HCT116 (cell line): ENCODE results near the gene MDFIC. TPM values are rescaled to one million over a fixed set of nuclear protein-coding genes. Genes with fewer than 3 reads are reported as not detected.

ENCODE experiments used
- ATAC-seq: fragments of 200-7000 bp; cut with Tn5 transposase; 2 replicates; pipeline ENCODE4 v1.9.1; 2020; ENCODE audit warnings: mild to moderate bottlenecking, moderate library complexity
- BruUV-seq: library from RNA; stranded (reverse); fragments of 400-500 nt; replicated peaks from 2 replicates; lab custom pipeline; 2021; lab: Mats Ljungman, UMichigan
- CTCF ChIA-PET: fragments of 300-600 bp; sonication (Branson Sonifier 250); formaldehyde crosslinking; loops from one replicate; lab custom pipeline; 2021; ENCODE audit warnings: antibody characterized with exemption; lab: Charles Lee
- POLR2A ChIA-PET: fragments of 300-600, 350-600 bp; sonication (Branson Sonifier 250); formaldehyde crosslinking; loops from one replicate; lab custom pipeline; 2021; ENCODE audit warnings: antibody characterized with exemption; lab: Charles Lee
- RAD21 ChIA-PET, 2 experiments: fragments of 300-600 bp; sonication (Branson Sonifier 250); formaldehyde crosslinking; loops; one replicate each; lab custom pipeline; 2023; ENCODE audit warnings: low total read pairs in 2 of 2; ENCODE audit not compliant: uncharacterized antibody in 2 of 2, unreplicated experiment in 2 of 2, low non-redundant PET in 1 of 2; lab: Charles Lee
- DNase-seq: peaks from one replicate; pipeline ENCODE4 v3.0.0-alpha.2; 2010; ENCODE audit warnings: low read depth, low spot score
- H2AFZ ChIP-seq: fragments of 200-600 bp; shearing (Covaris generic), sonication (generic); 2 replicates; pipeline ENCODE4 v1.6.1; 2017; ENCODE audit warnings: low read depth, mixed run types, mixed read lengths, antibody characterized with exemption, low read length; ENCODE audit not compliant: poor library complexity, severe bottlenecking
- H3K27ac ChIP-seq: 2 replicates; pipeline ENCODE4 v1.5.1; 2012; ENCODE audit warnings: low read depth, low read length
- H3K27me3 ChIP-seq: fragments of 200-600 bp; sonication (generic); 2 replicates; pipeline ENCODE4 v1.6.1; 2016; ENCODE audit warnings: mixed run types, low read length, mixed read lengths; ENCODE audit not compliant: insufficient read depth
- H3K36me3 ChIP-seq, 2 experiments: fragments of 200-500 bp in 1 of 2; fragments of 200-600 bp in 1 of 2; sonication (Bioruptor generic) in 1 of 2; sonication (generic) in 1 of 2; 2 replicates each; pipeline versions ENCODE4 v1.5.1 to v1.6.1; 2014 to 2016; ENCODE audit warnings: low read length in 2 of 2, inconsistent platforms in 1 of 2, mixed read lengths in 1 of 2, mixed run types in 1 of 2; ENCODE audit not compliant: insufficient read depth in 2 of 2, control insufficient read depth in 1 of 2
- H3K4me1 ChIP-seq, 2 experiments: fragments of 200-600 bp in 1 of 2; sonication (generic) in 1 of 2; 2 replicates each; pipeline versions ENCODE4 v1.5.1 to v1.6.1; 2012 to 2017; ENCODE audit warnings: low read length in 2 of 2, inconsistent platforms in 1 of 2, mild to moderate bottlenecking in 1 of 2, mixed read lengths in 1 of 2, mixed run types in 1 of 2, moderate library complexity in 1 of 2; ENCODE audit not compliant: insufficient read depth in 2 of 2, control insufficient read depth in 1 of 2
- H3K4me2 ChIP-seq: fragments of 200-600 bp; sonication (generic); 2 replicates; pipeline ENCODE4 v1.6.1; 2017; ENCODE audit warnings: mixed run types, low read length, mixed read lengths
- H3K4me3 ChIP-seq, 2 experiments: fragments of 200-600 bp in 1 of 2; sonication (generic) in 1 of 2; replicated peaks in 1 of 2; 2 replicates each; pipeline ENCODE4 v1.5.1; 2011 to 2016; ENCODE audit warnings: low read length in 2 of 2, control low read depth in 1 of 2, low read depth in 1 of 2, mild to moderate bottlenecking in 1 of 2, mixed read lengths in 1 of 2, mixed run types in 1 of 2
- H3K79me2 ChIP-seq: fragments of 200-600 bp; sonication (generic); 2 replicates; pipeline ENCODE4 v1.6.1; 2017; ENCODE audit warnings: mild to moderate bottlenecking, mixed run types, low read length, moderate library complexity, mixed read lengths; ENCODE audit not compliant: insufficient read depth
- H3K9ac ChIP-seq: fragments of 200-600 bp; sonication (generic); 2 replicates; pipeline ENCODE4 v1.6.1; 2016; ENCODE audit warnings: low read length, mixed read lengths
- H3K9me2 ChIP-seq: fragments of 200-600 bp; sonication (generic), shearing (Covaris generic); 2 replicates; pipeline ENCODE4 v1.6.1; 2017; ENCODE audit warnings: mixed run types, mild to moderate bottlenecking, moderate library complexity; ENCODE audit not compliant: insufficient read depth
- H3K9me3 ChIP-seq, 2 experiments: fragments of 200-500 bp in 1 of 2; fragments of 200-600 bp in 1 of 2; sonication (Bioruptor generic) in 1 of 2; sonication (generic) in 1 of 2; 2 replicates each; pipeline ENCODE4 v1.6.1; 2014 to 2017; ENCODE audit warnings: low read length in 2 of 2, mixed read lengths in 2 of 2, inconsistent platforms in 1 of 2, low read depth in 1 of 2, mild to moderate bottlenecking in 1 of 2, mixed run types in 1 of 2, moderate library complexity in 1 of 2; ENCODE audit not compliant: control insufficient read depth in 1 of 2, insufficient read depth in 1 of 2
- H4K20me1 ChIP-seq: fragments of 200-600 bp; sonication (generic), shearing (Covaris generic); 2 replicates; pipeline ENCODE4 v1.6.1; 2017; ENCODE audit warnings: mixed run types, mild to moderate bottlenecking, moderate library complexity; ENCODE audit not compliant: insufficient read depth
- ATF3 ChIP-seq: IDR thresholded peaks from 2 replicates; pipeline ENCODE4 v1.6.1; 2012
- CBX3 ChIP-seq: IDR thresholded peaks from 2 replicates; pipeline ENCODE4 v1.6.1; 2012; ENCODE audit warnings: low read depth
- CTCF ChIP-seq, 3 experiments: fragments of 200-600 bp in 1 of 3; sonication (generic) in 1 of 3; IDR thresholded peaks in 2 of 3; conservative IDR thresholded peaks in 1 of 3; 2 replicates each; pipeline ENCODE4 v1.5.1; 2012 to 2017; ENCODE audit warnings: low read depth in 2 of 3, low read length in 2 of 3, antibody characterized with exemption in 1 of 3, borderline replicate concordance in 1 of 3, control low read depth in 1 of 3, mild to moderate bottlenecking in 1 of 3, mixed read lengths in 1 of 3, mixed run types in 1 of 3, moderate library complexity in 1 of 3; ENCODE audit not compliant: insufficient read depth in 1 of 3
- EGR1 ChIP-seq: IDR thresholded peaks from 2 replicates; pipeline ENCODE4 v1.6.1; 2012; ENCODE audit warnings: low read depth
- ELF1 ChIP-seq: IDR thresholded peaks from 2 replicates; pipeline ENCODE4 v1.6.1; 2012; ENCODE audit warnings: low read depth, borderline replicate concordance
- EZH2 ChIP-seq: fragments of 200-600 bp; sonication (generic); IDR thresholded peaks from 2 replicates; pipeline ENCODE4 v1.6.1; 2017; ENCODE audit warnings: antibody characterized with exemption, mixed run types
- EZH2phosphoT487 ChIP-seq: fragments of 200-600 bp; IDR thresholded peaks from 2 replicates; pipeline ENCODE4 v1.6.1; 2018; ENCODE audit warnings: antibody characterized with exemption, borderline replicate concordance
- JUND ChIP-seq: IDR thresholded peaks from 2 replicates; pipeline ENCODE4 v1.6.1; 2012
- MAX ChIP-seq: IDR thresholded peaks from 2 replicates; pipeline ENCODE4 v1.6.1; 2012
- POLR2A ChIP-seq: IDR thresholded peaks from 2 replicates; pipeline ENCODE4 v1.7.0; 2011; ENCODE audit warnings: borderline replicate concordance; ENCODE audit not compliant: insufficient read depth, insufficient read length; ENCODE audit errors: extremely low read depth
- POLR2AphosphoS5 ChIP-seq: IDR thresholded peaks from 2 replicates; pipeline ENCODE4 v1.6.1; 2011; ENCODE audit warnings: mild to moderate bottlenecking, low read depth, low read length, moderate library complexity
- RAD21 ChIP-seq: IDR thresholded peaks from 2 replicates; pipeline ENCODE4 v1.6.1; 2012; ENCODE audit warnings: low read depth, mild to moderate bottlenecking
- SIN3A ChIP-seq: IDR thresholded peaks from 2 replicates; pipeline ENCODE4 v1.6.1; 2012; ENCODE audit warnings: low read depth
- SP1 ChIP-seq: IDR thresholded peaks from 2 replicates; pipeline ENCODE4 v1.6.1; 2012; ENCODE audit warnings: low read depth
- SRF ChIP-seq: IDR thresholded peaks from 2 replicates; pipeline ENCODE4 v1.6.1; 2012; ENCODE audit warnings: low read depth
- TCF7L2 ChIP-seq: IDR thresholded peaks from 2 replicates; pipeline ENCODE4 v1.7.0; 2011; ENCODE audit warnings: borderline replicate concordance, inconsistent platforms; ENCODE audit not compliant: insufficient read depth, insufficient read length; ENCODE audit errors: extremely low read depth
- YY1 ChIP-seq: IDR thresholded peaks from 2 replicates; pipeline ENCODE4 v1.6.1; 2011; ENCODE audit warnings: low read length, low read depth, moderate library complexity, mild to moderate bottlenecking; ENCODE audit not compliant: insufficient replicate concordance; ENCODE audit errors: extremely low read depth
- ZFX ChIP-seq: fragments of 450-650 bp; IDR thresholded peaks from 2 replicates; pipeline ENCODE4 v1.6.1; 2017
- ZNF274 ChIP-seq: fragments of 200-500 bp; sonication (Bioruptor generic); IDR thresholded peaks from 2 replicates; pipeline ENCODE4 v1.6.1; 2014; ENCODE audit warnings: mild to moderate bottlenecking, low read depth, low read length, inconsistent platforms
- intact Hi-C: fragments of 100-400 bp; cut with micrococcal nuclease; formaldehyde crosslinking; loops from 2 replicates; pipeline ENCODE4 v1.10.0; 2022
- total RNA-seq: library from RNA; stranded (reverse); gene quantifications from one replicate; pipeline ENCODE4 v1.2.1, GENCODE V29; 2021; ENCODE audit not compliant: unreplicated experiment

Gene MDFIC
- total RNA-seq, 1 experiment from 2014 or later = 8.3 TPM

DNA sequence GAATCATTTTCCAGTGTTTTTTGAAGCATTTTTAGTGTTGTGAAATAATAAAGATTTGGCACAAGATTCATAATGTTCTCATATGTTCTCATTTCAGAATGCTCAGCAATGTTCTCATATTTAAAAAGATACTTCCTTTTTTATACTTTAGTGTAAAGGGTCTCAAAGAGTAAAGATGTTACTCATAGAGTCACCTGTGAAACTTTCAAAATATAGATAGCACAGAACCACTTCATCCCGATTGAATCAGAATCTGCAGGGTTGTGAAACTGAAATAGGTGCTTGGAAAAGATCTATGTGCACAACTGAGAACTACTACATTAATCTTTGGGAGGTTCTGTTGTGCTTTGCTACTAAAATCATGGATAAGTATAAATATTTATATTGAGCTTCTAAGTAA is 144.7 kb downstream of the MDFIC start:
- TF ChIP-seq SP1 (no peak), JUND (no peak), YY1 (no peak), EZH2 (no peak), CBX3 (no peak), ZNF274 (no peak), EZH2phosphoT487 (no peak), ZFX (no peak)
- Histone ChIP-seq H3K27me3 (no peaks in the 10 kb centered on the region), H3K79me2 (no peaks in the 10 kb centered on the region), H4K20me1 (no peaks in the 10 kb centered on the region), H3K4me2 (no peak overlapping the region), H3K9me2 (0 out of 2 replicates have a peak, but pooled peaks cover 3% of the 10 kb centered on the region), H2AFZ (no peak overlapping the region), H3K4me3 (no peak overlapping the region), H3K9me3 (no peaks in the 10 kb centered on the region), H3K27ac (no peak overlapping the region), H3K4me1 (no peaks in the 10 kb centered on the region), H3K36me3 (no peaks in the 10 kb centered on the region), H3K9ac (no peak overlapping the region)
- POLR2A ChIA-PET = no interaction called here
- ATAC-seq = no peak
- intact Hi-C loops = no loop called here
- RAD21 ChIA-PET = no interaction called here
- no TSS peak for BruUV-seq
- CTCF ChIA-PET = no interaction called here
- no peak for DNase-seq

DNA sequence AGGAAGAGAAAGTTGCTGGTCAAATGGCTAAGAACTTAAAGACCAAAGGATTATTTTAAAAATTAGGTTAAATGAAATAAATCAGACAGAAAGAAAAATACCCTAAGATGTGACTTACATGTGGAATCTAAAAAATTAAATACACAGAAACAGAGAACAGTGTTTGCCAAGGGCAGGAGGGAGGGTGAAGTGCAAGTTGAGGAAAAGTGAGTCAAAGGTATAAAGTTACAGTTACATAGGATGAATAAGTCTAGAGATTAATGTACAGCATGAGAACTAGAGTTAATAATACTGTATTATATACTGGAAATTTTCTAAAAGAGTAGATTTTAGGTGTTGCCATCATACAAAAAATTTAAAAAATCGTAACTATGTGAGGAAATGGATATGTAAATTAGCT is 146.3 kb downstream of the MDFIC start:
- H3K9me3 ChIP-seq = no peaks in the 10 kb centered on the region
- no peaks in the 10 kb centered on the region for H3K4me1 ChIP-seq
- no peaks in the 10 kb centered on the region for H3K27me3 ChIP-seq
- H3K4me2 ChIP-seq = no peak overlapping the region
- DNase-seq (no peak), ATAC-seq (no peak)
- RAD21 ChIA-PET = no interaction called here
- intact Hi-C loops = no loop called here
- H4K20me1 ChIP-seq = no peaks in the 10 kb centered on the region
- no peak overlapping the region for H3K4me3 ChIP-seq
- H2AFZ ChIP-seq = no peak overlapping the region
- H3K36me3 ChIP-seq = no peaks in the 10 kb centered on the region
- CTCF ChIA-PET = no interaction called here
- POLR2A ChIA-PET = no interaction called here
- H3K9ac ChIP-seq = no peak overlapping the region
- H3K79me2 ChIP-seq = no peaks in the 10 kb centered on the region
- no TSS peak for BruUV-seq
- no peaks in the 10 kb centered on the region for H3K9me2 ChIP-seq
- no peak overlapping the region for H3K27ac ChIP-seq
- no peak for TF ChIP-seq SIN3A
- no peak for TF ChIP-seq CTCF (IDR thresholded peaks at IDR 0.05 in 2 of 3, conservative IDR thresholded peaks at IDR 0.05 in 1 of 3; ENCODE audit: borderline replicate concordance in 1 of 3, insufficient read depth in 1 of 3, low read depth in 2 of 3, low read length in 2 of 3)
- no peak for TF ChIP-seq POLR2A
- TF ChIP-seq JUND = no peak
- TF ChIP-seq CBX3 = no peak
- no peak for TF ChIP-seq RAD21
- no peak for TF ChIP-seq TCF7L2
- TF ChIP-seq SRF = no peak
- no peak for TF ChIP-seq MAX
- no peak for TF ChIP-seq ATF3
- TF ChIP-seq EZH2phosphoT487 = no peak
- no peak for TF ChIP-seq POLR2AphosphoS5
- no peak for TF ChIP-seq ELF1
- TF ChIP-seq ZFX = no peak
- no peak for TF ChIP-seq ZNF274
- TF ChIP-seq EGR1 = no peak
